ENCODE measurements around the gene PDE1C. TPM values are rescaled to one million over a fixed set of nuclear protein-coding genes. Genes with fewer than 3 reads are reported as not detected.
A peak's percentile ranks its signal among the peaks of the same experiment; 100 is the strongest.

The PDE1C gene
- total RNA-seq: 10 to 100 TPM in 1 of 4 donors, 1 to 10 TPM in 1, under 1 TPM in 2; 0.19 to 14.5 (median 2.9) TPM

GRCh38 chr7:32070406-32071360, at the start of gene PDE1C:
PDE1C (minus strand) TSS chr7:32070407.
- Histone ChIP-seq H3K27ac (peak within 1 kb of the TSS; percentile 58 to 78 (median 68)), H3K4me1 (peaks cover 0 to 16% (median 4%) of the 10 kb centered on the region in 3 donors), H3K36me3 (no peaks in the 10 kb centered on the region), H3K9me3 (no peaks in the 10 kb centered on the region), H3K4me3 (peak within 1 kb of the TSS; percentile 29 to 67 (median 51)), H3K27me3 (peaks cover 0 to 44% (median 0%) of the 10 kb centered on the region in 4 donors)
- intact Hi-C loops (cut with DNase I): no loop called here
- TF ChIP-seq, protein P1, sequence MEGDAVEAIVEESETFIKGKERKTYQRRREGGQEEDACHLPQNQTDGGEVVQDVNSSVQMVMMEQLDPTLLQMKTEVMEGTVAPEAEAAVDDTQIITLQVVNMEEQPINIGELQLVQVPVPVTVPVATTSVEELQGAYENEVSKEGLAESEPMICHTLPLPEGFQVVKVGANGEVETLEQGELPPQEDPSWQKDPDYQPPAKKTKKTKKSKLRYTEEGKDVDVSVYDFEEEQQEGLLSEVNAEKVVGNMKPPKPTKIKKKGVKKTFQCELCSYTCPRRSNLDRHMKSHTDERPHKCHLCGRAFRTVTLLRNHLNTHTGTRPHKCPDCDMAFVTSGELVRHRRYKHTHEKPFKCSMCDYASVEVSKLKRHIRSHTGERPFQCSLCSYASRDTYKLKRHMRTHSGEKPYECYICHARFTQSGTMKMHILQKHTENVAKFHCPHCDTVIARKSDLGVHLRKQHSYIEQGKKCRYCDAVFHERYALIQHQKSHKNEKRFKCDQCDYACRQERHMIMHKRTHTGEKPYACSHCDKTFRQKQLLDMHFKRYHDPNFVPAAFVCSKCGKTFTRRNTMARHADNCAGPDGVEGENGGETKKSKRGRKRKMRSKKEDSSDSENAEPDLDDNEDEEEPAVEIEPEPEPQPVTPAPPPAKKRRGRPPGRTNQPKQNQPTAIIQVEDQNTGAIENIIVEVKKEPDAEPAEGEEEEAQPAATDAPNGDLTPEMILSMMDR (IDR thresholded peaks at IDR 0.05): no peak
- TF ChIP-seq POLR2A (IDR thresholded peaks at IDR 0.05): no peak
- DNase-seq: no peak
- WGBS, 2 donors: 1 to 4% methylated on average over 26 to 29 of the region's 88 CpGs

DNA sequence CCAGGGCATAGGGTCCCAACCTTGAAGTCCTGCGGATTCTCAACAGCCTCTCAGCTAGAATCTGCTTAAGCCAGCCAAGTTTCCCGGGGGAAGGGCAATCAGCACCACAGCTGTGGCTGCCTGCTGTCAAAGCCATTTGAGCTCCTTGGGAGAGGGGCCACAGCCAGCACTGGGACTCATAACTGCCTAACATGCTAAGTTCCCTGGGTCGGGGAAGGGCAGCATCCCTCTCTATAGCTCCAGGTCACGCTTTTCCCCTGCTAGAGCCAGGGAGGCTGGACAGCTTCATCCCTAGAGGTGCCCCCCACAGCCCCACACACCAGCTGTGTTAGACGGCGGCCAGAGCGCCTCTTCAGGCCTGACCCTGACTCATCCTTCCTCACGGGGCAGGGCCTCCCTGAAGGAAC, 49.6 kb upstream of the PDE1C start:
- TF ChIP-seq POLR2A (IDR thresholded peaks at IDR 0.05): no peak
- TF ChIP-seq, protein P1 (IDR thresholded peaks at IDR 0.05): no peak
- DNase-seq: no peak
- Histone ChIP-seq H3K9me3 (peaks cover 0 to 5% (median 0%) of the 10 kb centered on the region in 3 donors), H3K27me3 (no peaks in the 10 kb centered on the region), H3K27ac (no peak overlapping the region), H3K4me1 (no peaks in the 10 kb centered on the region), H3K4me3 (no peak overlapping the region), H3K36me3 (no peaks in the 10 kb centered on the region)
- 59% methylated on average over 4 of the region's 8 CpGs; no CpG with 5 or more reads in 1 of the 2 donors for WGBS, 2 donors
- intact Hi-C loops (cut with DNase I): no loop called here

DNA sequence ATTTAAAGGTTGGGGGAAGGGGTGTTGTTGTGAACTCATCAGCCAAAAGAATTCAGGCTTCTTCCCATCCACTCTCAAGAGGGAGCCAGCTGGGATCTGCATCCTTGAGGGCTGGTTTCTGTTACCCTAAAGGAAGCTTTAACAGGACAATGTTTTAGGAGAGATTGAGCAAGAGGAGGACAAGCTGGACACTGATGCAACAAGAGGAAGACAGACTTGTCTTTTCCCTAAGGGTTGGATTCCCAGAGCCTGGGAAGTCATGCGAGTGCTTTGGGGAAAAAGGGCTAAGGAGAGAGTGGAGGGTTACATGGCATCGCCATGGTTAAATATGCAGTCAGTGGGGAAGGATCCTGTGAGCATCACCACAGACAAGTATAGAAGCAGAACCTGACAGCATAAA, 47.6 kb upstream of the PDE1C start:
- no peak overlapping the region for H3K4me3 ChIP-seq
- no peak for TF ChIP-seq POLR2A (IDR thresholded peaks at IDR 0.05)
- TF ChIP-seq, protein P1 (IDR thresholded peaks at IDR 0.05): no peak
- WGBS, 2 donors: 43 to 60% methylated on average over 2 of the region's 2 CpGs
- H3K9me3 ChIP-seq: no peaks in the 10 kb centered on the region
- H3K27me3 ChIP-seq: no peaks in the 10 kb centered on the region
- intact Hi-C loops (cut with DNase I): no loop called here
- no peak overlapping the region for H3K27ac ChIP-seq
- no peak for DNase-seq
- no peaks in the 10 kb centered on the region for H3K36me3 ChIP-seq
- no peaks in the 10 kb centered on the region for H3K4me1 ChIP-seq

DNA sequence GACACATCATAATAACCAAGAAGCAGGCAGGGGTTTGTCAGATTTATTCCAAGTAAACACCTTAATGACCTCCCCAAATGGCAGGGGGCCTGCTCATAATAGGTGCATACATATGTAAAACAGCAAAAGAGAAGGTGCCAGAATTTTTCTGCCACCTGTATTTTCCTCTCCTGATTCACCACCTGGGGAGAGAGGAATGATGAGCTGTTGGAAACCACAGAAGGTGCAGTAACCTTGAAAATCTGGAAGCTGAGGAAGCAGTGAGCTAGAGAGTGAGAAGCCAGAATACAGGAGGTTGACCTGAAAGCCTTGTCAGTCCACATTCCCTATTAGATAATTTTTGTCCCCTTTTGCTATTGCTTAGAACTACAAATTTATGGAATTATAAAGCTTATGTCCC, 46.2 kb upstream of the PDE1C start:
- intact Hi-C loops (cut with DNase I): no loop called here
- H3K27me3 ChIP-seq: no peaks in the 10 kb centered on the region
- no peak for DNase-seq
- no peaks in the 10 kb centered on the region for H3K4me1 ChIP-seq
- no peak overlapping the region for H3K27ac ChIP-seq
- no peak overlapping the region for H3K4me3 ChIP-seq
- peaks cover 0 to 10% (median 6%) of the 10 kb centered on the region in 3 donors for H3K9me3 ChIP-seq
- TF ChIP-seq, protein P1 (IDR thresholded peaks at IDR 0.05): no peak
- no peak for TF ChIP-seq POLR2A (IDR thresholded peaks at IDR 0.05)
- H3K36me3 ChIP-seq: no peaks in the 10 kb centered on the region

- Histone ChIP-seq H3K27me3 (no peaks in the 10 kb centered on the region), H3K4me3 (no peak overlapping the region), H3K27ac (no peak overlapping the region), H3K36me3 (no peaks in the 10 kb centered on the region), H3K9me3 (peaks cover 0 to 13% (median 12%) of the 10 kb centered on the region in 3 donors), H3K4me1 (no peaks in the 10 kb centered on the region)
- WGBS, 2 donors: 73% methylated on average over 1 of the region's 1 CpG
- DNase-seq: no peak
- intact Hi-C loops (cut with DNase I): no loop called here
- TF ChIP-seq POLR2A (IDR thresholded peaks at IDR 0.05): no peak
- TF ChIP-seq, protein P1 (IDR thresholded peaks at IDR 0.05): no peak
Observed at GRCh38 chr7:32115831-32116230, 45.6 kb upstream of the PDE1C start.
